Colon (tissue), 2 donors: ENCODE data around the gene NHEJ1.
"Not testable (repeated sequence)": the region's sequence is repeated elsewhere in the genome, so short reads cannot be mapped to it uniquely, and the experiment has no call there.

Experiments used
- FAIRE-seq: peaks from 2 replicates; lab custom pipeline; 2012; peaks lifted over from hg19 to GRCh38; lab: Jason Lieb, UNC
- donor health status: control.
- donor health status: control.

Gene NHEJ1

GRCh38 chr2:219160186-219161017 lies at the start of gene NHEJ1:
Gene NHEJ1, minus strand, starts transcription at chr2:219160815. Its CDS starts 2,453 bp downstream, at chr2:219158362.
- no peak for FAIRE-seq

GRCh38 chr2:219209236-219210195 lies 48.9 kb upstream of the NHEJ1 start:
- no peak for FAIRE-seq

- no peak for FAIRE-seq
These were observed 47.5 kb upstream of the NHEJ1 start for GRCh38 chr2:219207884-219208740.

GRCh38 chr2:219207134-219207883 lies 46.7 kb upstream of the NHEJ1 start:
- no peak for FAIRE-seq

- no peak for FAIRE-seq
These were observed 45.9 kb upstream of the NHEJ1 start, which contains the start of gene ZFAND2B for GRCh38 chr2:219206328-219207133. Gene ZFAND2B, plus strand, starts transcription at chr2:219206782. Its CDS starts 206 bp downstream, at chr2:219206988.

GRCh38 chr2:219205981-219206327 lies 45.3 kb upstream of the NHEJ1 start:
- FAIRE-seq, result no peak

- no peak for FAIRE-seq
These were observed 44.5 kb upstream of the NHEJ1 start for GRCh38 chr2:219205165-219205538.

GRCh38 chr2:219204425-219205164 lies 44.0 kb upstream of the NHEJ1 start:
- FAIRE-seq, result no peak

GRCh38 chr2:219201331-219201730 lies 40.7 kb upstream of the NHEJ1 start:
- FAIRE-seq, result not testable (repeated sequence)

GRCh38 chr2:219200502-219201326 lies 40.1 kb upstream of the NHEJ1 start:
- FAIRE-seq, result not testable (repeated sequence)

- FAIRE-seq, result no peak
These were observed 39.0 kb upstream of the NHEJ1 start for GRCh38 chr2:219199470-219200211.

GRCh38 chr2:219198974-219199373 lies 38.4 kb upstream of the NHEJ1 start:
- FAIRE-seq, result no peak

GRCh38 chr2:219197388-219197787 lies 36.8 kb upstream of the NHEJ1 start:
- FAIRE-seq, result no peak

- no peak for FAIRE-seq
These were observed 26.3 kb upstream of the NHEJ1 start for GRCh38 chr2:219186754-219187456.

- FAIRE-seq, result no peak
These were observed 23.5 kb upstream of the NHEJ1 start for GRCh38 chr2:219184121-219184520.

- no peak for FAIRE-seq
These were observed 22.6 kb upstream of the NHEJ1 start for GRCh38 chr2:219183151-219183772.
